Fibroblast of lung (primary cell): ENCODE results near the gene DNAJC27.

Source experiments
- CTCF ChIP-seq, 2 donors: IDR thresholded peaks in 1 of 2; conservative IDR thresholded peaks in 1 of 2; 1 replicate in 1 of 2; 2 replicates in 1 of 2; pipeline ENCODE4 v1.5.1; 2011 to 2012; ENCODE audit warnings: low read length in 2 of 2, control low read depth in 1 of 2, inconsistent platforms in 1 of 2, low read depth in 1 of 2, mild to moderate bottlenecking in 1 of 2
- EZH2 ChIP-seq: IDR thresholded peaks from 2 replicates; pipeline ENCODE4 v1.5.1; 2012; ENCODE audit warnings: low read length, control low read depth, mild to moderate bottlenecking; ENCODE audit errors: missing control alignments

GRCh38 chr2:24971286-24971535 lies 544 bp downstream of the DNAJC27 start:
- no peak for TF ChIP-seq CTCF (conservative IDR thresholded peaks at IDR 0.05 in 1 of 2, IDR thresholded peaks at IDR 0.05 in 1 of 2; ENCODE audit: low read depth in 1 of 2, low read length in 2 of 2)
- TF ChIP-seq EZH2, result no peak
